Measurements from ENCODE around the gene BTAF1.

- TF ChIP-seq EP300 (IDR thresholded peaks at IDR 0.05) (no peak), CTCF (IDR thresholded peaks at IDR 0.05) (no peak)
Measured at GRCh38 chr10:92068900-92069299, 145.3 kb downstream of the BTAF1 start.
